Fibroblast of lung (primary cell): Measurements from ENCODE around the gene SORCS2. TPM values are rescaled to one million over a fixed set of nuclear protein-coding genes. Genes with fewer than 3 reads are reported as not detected.

Experiments
- DNase-seq, 2 donors: peaks; one replicate each; pipeline versions ENCODE4 v3.0.0 to v3.0.0-alpha.2; 2010; ENCODE audit warnings: low read depth in 2 of 2
- H2AFZ ChIP-seq: 2 replicates; pipeline ENCODE4 v1.5.1; 2012; ENCODE audit warnings: low read length, control low read depth, inconsistent platforms
- H3K27ac ChIP-seq: 2 replicates; pipeline ENCODE4 v1.5.1; 2011; ENCODE audit warnings: low read length, control low read depth; ENCODE audit not compliant: insufficient read depth
- H3K27me3 ChIP-seq: 2 replicates; pipeline ENCODE4 v1.5.1; 2011; ENCODE audit warnings: mild to moderate bottlenecking, low read length; ENCODE audit not compliant: control insufficient read depth, insufficient read depth
- H3K36me3 ChIP-seq: 2 replicates; pipeline ENCODE4 v1.5.1; 2011; ENCODE audit warnings: low read length; ENCODE audit not compliant: control insufficient read depth, insufficient read depth
- H3K4me1 ChIP-seq: 2 replicates; pipeline ENCODE4 v1.5.1; 2011; ENCODE audit warnings: low read length; ENCODE audit not compliant: control insufficient read depth, insufficient read depth; ENCODE audit errors: extremely low read depth
- H3K4me2 ChIP-seq: 2 replicates; pipeline ENCODE4 v1.5.1; 2011; ENCODE audit warnings: low read length, control low read depth; ENCODE audit not compliant: insufficient read depth; ENCODE audit errors: extremely low read depth
- H3K4me3 ChIP-seq, 4 experiments: fragments of 200-600 bp in 1 of 4; sonication (generic) in 1 of 4; replicated peaks in 1 of 4; 2 replicates each; pipeline ENCODE4 v1.5.1; 2011 to 2016; ENCODE audit warnings: low read length in 4 of 4, low read depth in 3 of 4, mild to moderate bottlenecking in 3 of 4, control low read depth in 2 of 4, inconsistent platforms in 1 of 4, mixed read lengths in 1 of 4; ENCODE audit not compliant: insufficient read depth in 1 of 4; ENCODE audit errors: control extremely low read depth in 1 of 4
- H3K79me2 ChIP-seq: 2 replicates; pipeline ENCODE4 v1.5.1; 2012; ENCODE audit warnings: mild to moderate bottlenecking, low read length, inconsistent platforms; ENCODE audit not compliant: control insufficient read depth, insufficient read depth
- H3K9ac ChIP-seq: 2 replicates; pipeline ENCODE4 v1.5.1; 2011; ENCODE audit warnings: mild to moderate bottlenecking, low read length, control low read depth; ENCODE audit not compliant: insufficient read depth
- H3K9me3 ChIP-seq: 2 replicates; pipeline ENCODE4 v1.5.1; 2012; ENCODE audit warnings: low read depth, low read length; ENCODE audit not compliant: control insufficient read depth, insufficient read depth
- H4K20me1 ChIP-seq: 2 replicates; pipeline ENCODE4 v1.5.1; 2011; ENCODE audit warnings: low read length; ENCODE audit not compliant: control insufficient read depth, insufficient read depth; ENCODE audit errors: extremely low read depth
- EZH2 ChIP-seq: IDR thresholded peaks from 2 replicates; pipeline ENCODE4 v1.5.1; 2012; ENCODE audit warnings: low read length, control low read depth, mild to moderate bottlenecking; ENCODE audit errors: missing control alignments
- polyA plus RNA-seq, 2 donors: library from polyadenylated mRNA; depleted of rRNA in 1 of 2; stranded (reverse) in 1 of 2; unstranded in 1 of 2; fragments of >200 nt; gene quantifications; 2 replicates each; pipeline ENCODE4 v1.2.1, GENCODE V29; 2011 to 2012; ENCODE audit warnings: missing spikeins in 1 of 2
- total RNA-seq: library from RNA; depleted of rRNA; stranded (reverse); fragments of >200 nt; gene quantifications from 2 replicates; pipeline ENCODE4 v1.2.1, GENCODE V29; 2014
- TF ChIP-seq, protein P1 (sequence below), 2 donors: IDR thresholded peaks in 1 of 2; conservative IDR thresholded peaks in 1 of 2; 1 replicate in 1 of 2; 2 replicates in 1 of 2; pipeline ENCODE4 v1.5.1; 2011 to 2012; ENCODE audit warnings: low read length in 2 of 2, control low read depth in 1 of 2, inconsistent platforms in 1 of 2, low read depth in 1 of 2, mild to moderate bottlenecking in 1 of 2

Gene SORCS2
- total and polyA plus RNA-seq, 2 donors (not counting 1 experiment from before 2014, with no cell fraction given): 0.17 to 0.41 TPM

- Histone ChIP-seq H3K9me3 (no peaks in the 10 kb centered on the region), H3K4me2 (no peak overlapping the region), H3K4me1 (no peaks in the 10 kb centered on the region), H3K36me3 (no peaks in the 10 kb centered on the region), H2AFZ (no peak overlapping the region), H3K27me3 (no peaks in the 10 kb centered on the region), H3K79me2 (no peaks in the 10 kb centered on the region), H3K9ac (no peak overlapping the region), H4K20me1 (no peaks in the 10 kb centered on the region), H3K27ac (no peak overlapping the region), H3K4me3 (no peak overlapping the region)
- DNase-seq: peak in 1 of 2 donors; percentile 19
- TF ChIP-seq, protein P1, sequence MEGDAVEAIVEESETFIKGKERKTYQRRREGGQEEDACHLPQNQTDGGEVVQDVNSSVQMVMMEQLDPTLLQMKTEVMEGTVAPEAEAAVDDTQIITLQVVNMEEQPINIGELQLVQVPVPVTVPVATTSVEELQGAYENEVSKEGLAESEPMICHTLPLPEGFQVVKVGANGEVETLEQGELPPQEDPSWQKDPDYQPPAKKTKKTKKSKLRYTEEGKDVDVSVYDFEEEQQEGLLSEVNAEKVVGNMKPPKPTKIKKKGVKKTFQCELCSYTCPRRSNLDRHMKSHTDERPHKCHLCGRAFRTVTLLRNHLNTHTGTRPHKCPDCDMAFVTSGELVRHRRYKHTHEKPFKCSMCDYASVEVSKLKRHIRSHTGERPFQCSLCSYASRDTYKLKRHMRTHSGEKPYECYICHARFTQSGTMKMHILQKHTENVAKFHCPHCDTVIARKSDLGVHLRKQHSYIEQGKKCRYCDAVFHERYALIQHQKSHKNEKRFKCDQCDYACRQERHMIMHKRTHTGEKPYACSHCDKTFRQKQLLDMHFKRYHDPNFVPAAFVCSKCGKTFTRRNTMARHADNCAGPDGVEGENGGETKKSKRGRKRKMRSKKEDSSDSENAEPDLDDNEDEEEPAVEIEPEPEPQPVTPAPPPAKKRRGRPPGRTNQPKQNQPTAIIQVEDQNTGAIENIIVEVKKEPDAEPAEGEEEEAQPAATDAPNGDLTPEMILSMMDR (conservative IDR thresholded peaks at IDR 0.05 in 1 of 2, IDR thresholded peaks at IDR 0.05 in 1 of 2; ENCODE audit: low read depth in 1 of 2, low read length in 2 of 2): no peak
- TF ChIP-seq EZH2: no peak
Measured at GRCh38 chr4:7423801-7424552, 231.6 kb downstream of the SORCS2 start.

GRCh38 chr4:7424553-7425111, 232.3 kb downstream of the SORCS2 start:
- TF ChIP-seq EZH2: no peak
- TF ChIP-seq, protein P1 (conservative IDR thresholded peaks at IDR 0.05 in 1 of 2, IDR thresholded peaks at IDR 0.05 in 1 of 2; ENCODE audit: low read depth in 1 of 2, low read length in 2 of 2): no peak

GRCh38 chr4:7425124-7425523, 232.8 kb downstream of the SORCS2 start:
- H3K27ac ChIP-seq: no peak overlapping the region
- H3K9me3 ChIP-seq: no peaks in the 10 kb centered on the region
- no peak overlapping the region for H3K4me2 ChIP-seq
- TF ChIP-seq EZH2: no peak
- TF ChIP-seq, protein P1 (conservative IDR thresholded peaks at IDR 0.05 in 1 of 2, IDR thresholded peaks at IDR 0.05 in 1 of 2; ENCODE audit: low read depth in 1 of 2, low read length in 2 of 2): no peak
- H2AFZ ChIP-seq: no peak overlapping the region
- no peaks in the 10 kb centered on the region for H4K20me1 ChIP-seq
- no peak overlapping the region for H3K4me3 ChIP-seq
- H3K79me2 ChIP-seq: no peaks in the 10 kb centered on the region
- no peak overlapping the region for H3K9ac ChIP-seq
- DNase-seq: no peak
- H3K36me3 ChIP-seq: no peaks in the 10 kb centered on the region
- no peaks in the 10 kb centered on the region for H3K27me3 ChIP-seq
- H3K4me1 ChIP-seq: no peaks in the 10 kb centered on the region

More at GRCh38 chr4:7424553-7425111, 232.3 kb downstream of the SORCS2 start:
- Histone ChIP-seq H3K4me1 (no peaks in the 10 kb centered on the region), H3K36me3 (no peaks in the 10 kb centered on the region), H3K9me3 (no peaks in the 10 kb centered on the region), H3K4me3 (no peak overlapping the region), H3K9ac (no peak overlapping the region), H3K4me2 (no peak overlapping the region), H3K79me2 (no peaks in the 10 kb centered on the region), H3K27me3 (no peaks in the 10 kb centered on the region), H2AFZ (no peak overlapping the region), H3K27ac (no peak overlapping the region), H4K20me1 (no peaks in the 10 kb centered on the region)
- no peak for DNase-seq
